Hepatocyte (in vitro differentiated cells): ENCODE measurements around the gene CHST13.

Experiments used
- CTCF ChIP-seq: fragments of 200-600 bp; sonication (generic); IDR thresholded peaks from 2 replicates; pipeline ENCODE4 v1.5.1; 2016; ENCODE audit warnings: antibody characterized with exemption, mild to moderate bottlenecking; ENCODE audit not compliant: poor library complexity
- EZH2 ChIP-seq: fragments of 200-600 bp; sonication (generic); IDR thresholded peaks from 2 replicates; pipeline ENCODE4 v1.6.1; 2016; ENCODE audit warnings: antibody characterized with exemption, mild to moderate bottlenecking, borderline replicate concordance

GRCh38 chr3:126553284-126554084, 29.5 kb downstream of the CHST13 start:
- TF ChIP-seq CTCF (no peak), EZH2 (no peak)
